ENCODE measurements around the gene CEP152.
"Not testable (repeated sequence)": the region's sequence is repeated elsewhere in the genome, so short reads cannot be mapped to it uniquely, and the experiment has no call there.

DNA sequence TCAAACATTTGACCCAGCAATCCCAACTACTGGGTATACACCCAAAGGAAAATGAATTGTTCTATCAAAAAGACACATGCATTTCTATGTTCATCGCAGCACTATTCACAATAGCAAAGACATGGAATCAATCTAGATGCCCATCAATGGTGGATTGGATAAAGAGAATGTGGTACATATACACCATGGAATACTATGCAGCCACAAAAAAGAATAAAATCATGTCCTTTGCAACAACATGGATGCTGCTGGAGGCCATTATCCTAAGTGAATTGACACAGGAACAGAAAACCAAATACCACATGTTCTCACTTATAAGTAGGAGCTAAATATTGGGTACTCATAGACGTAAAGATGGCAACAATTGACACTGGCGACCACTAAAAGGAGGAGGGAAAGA lies 43.6 kb upstream of the CEP152 start:
- TF ChIP-seq, protein P1, sequence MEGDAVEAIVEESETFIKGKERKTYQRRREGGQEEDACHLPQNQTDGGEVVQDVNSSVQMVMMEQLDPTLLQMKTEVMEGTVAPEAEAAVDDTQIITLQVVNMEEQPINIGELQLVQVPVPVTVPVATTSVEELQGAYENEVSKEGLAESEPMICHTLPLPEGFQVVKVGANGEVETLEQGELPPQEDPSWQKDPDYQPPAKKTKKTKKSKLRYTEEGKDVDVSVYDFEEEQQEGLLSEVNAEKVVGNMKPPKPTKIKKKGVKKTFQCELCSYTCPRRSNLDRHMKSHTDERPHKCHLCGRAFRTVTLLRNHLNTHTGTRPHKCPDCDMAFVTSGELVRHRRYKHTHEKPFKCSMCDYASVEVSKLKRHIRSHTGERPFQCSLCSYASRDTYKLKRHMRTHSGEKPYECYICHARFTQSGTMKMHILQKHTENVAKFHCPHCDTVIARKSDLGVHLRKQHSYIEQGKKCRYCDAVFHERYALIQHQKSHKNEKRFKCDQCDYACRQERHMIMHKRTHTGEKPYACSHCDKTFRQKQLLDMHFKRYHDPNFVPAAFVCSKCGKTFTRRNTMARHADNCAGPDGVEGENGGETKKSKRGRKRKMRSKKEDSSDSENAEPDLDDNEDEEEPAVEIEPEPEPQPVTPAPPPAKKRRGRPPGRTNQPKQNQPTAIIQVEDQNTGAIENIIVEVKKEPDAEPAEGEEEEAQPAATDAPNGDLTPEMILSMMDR (IDR thresholded peaks at IDR 0.05): not testable (repeated sequence)
- not testable (repeated sequence) for TF ChIP-seq EZH2, EZH2phosphoT487 (IDR thresholded peaks at IDR 0.05)

All from neural progenitor cell (in vitro differentiated cells).